Hair follicular keratinocyte (primary cell): ENCODE data around the gene EDDM3A. TPM values are rescaled to one million over a fixed set of nuclear protein-coding genes. Genes with fewer than 3 reads are reported as not detected.

ENCODE experiments used
- total RNA-seq: library from RNA; depleted of rRNA; stranded (reverse); fragments of >200 nt; gene quantifications from 2 replicates; pipeline ENCODE4 v1.2.3, GENCODE V29; 2015

Gene EDDM3A, protein sequence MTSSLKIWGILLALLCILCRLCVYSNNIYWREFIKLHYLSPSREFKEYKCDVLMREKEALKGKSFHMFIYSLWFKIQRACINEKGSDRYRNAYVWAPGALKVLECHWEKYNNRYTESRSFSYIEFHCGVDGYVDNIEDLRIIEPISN
- total RNA-seq, result not detected in 2 replicates

DNA sequence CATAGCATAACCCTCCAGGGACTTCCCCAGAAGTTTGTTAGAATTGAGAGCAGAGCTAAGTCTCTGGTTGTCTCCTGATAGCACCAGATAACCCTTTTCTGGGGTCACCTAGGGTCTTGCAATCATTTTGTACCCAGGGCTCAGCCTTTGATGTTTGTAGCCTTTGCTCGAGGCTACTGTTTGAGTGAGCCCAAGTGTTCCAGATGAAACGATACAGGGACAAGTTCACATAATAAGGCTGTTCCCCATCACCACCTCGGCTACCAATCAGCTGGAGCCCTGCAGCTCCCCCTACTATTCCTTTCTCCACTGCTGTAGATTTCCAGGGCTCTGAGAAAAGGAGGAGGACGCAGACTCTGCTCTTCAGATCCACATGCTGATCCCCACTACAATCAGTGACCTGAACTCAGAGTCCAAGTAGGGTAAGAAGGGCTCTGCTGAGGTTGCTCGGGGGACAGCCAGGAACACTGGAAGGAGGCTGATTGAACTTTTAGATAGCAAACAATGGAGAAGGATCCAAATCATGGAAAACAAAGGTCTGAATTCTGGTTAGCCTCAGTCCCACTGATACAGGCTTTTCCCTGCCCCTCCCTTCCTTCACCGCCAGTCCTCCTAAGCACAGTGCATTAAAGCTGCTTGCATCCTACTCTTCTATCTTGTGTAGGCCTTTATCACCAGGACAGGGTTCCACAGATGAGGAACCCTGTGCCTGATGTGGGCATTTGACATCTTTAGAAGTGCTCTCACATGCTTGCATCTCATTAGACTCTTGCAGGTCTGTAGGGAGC, at the start of gene EDDM3A:
EDDM3A (plus strand) TSS at position 317 of the 788 bp plus-strand sequence. CDS start 1,694 bp downstream, outside the sequence.

Other genes starting within 250 kb of the EDDM3A start
- not detected in 2 replicates for gene RNASE10, start 240.3 kb upstream of the EDDM3A start, total RNA-seq
- not detected in 2 replicates for gene RNASE9, start 184.8 kb upstream of the EDDM3A start, total RNA-seq
- not detected in 2 replicates for gene RNASE11, start 157.9 kb upstream of the EDDM3A start, total RNA-seq
- not detected in 2 replicates for gene RNASE12, start 154.5 kb upstream of the EDDM3A start, total RNA-seq
- gene OR6S1, start 104.2 kb upstream of the EDDM3A start, total RNA-seq, result not detected in 2 replicates
- gene RNASE4, start 61.3 kb upstream of the EDDM3A start, total RNA-seq, result 4.0 and 10.7 TPM in 2 replicates
- 5.5 and 10.1 TPM in 2 replicates for gene ANG, start 57.1 kb upstream of the EDDM3A start, total RNA-seq
- gene EDDM3B, start 22.5 kb downstream of the EDDM3A start, total RNA-seq, result not detected in 2 replicates
- not detected in 2 replicates for gene RNASE6, start 35.4 kb downstream of the EDDM3A start, total RNA-seq
- not detected in 2 replicates for gene RNASE1, start 57.0 kb downstream of the EDDM3A start, total RNA-seq
- gene RNASE3, start 145.5 kb downstream of the EDDM3A start, total RNA-seq, result not detected in 2 replicates
- gene RNASE2, start 209.6 kb downstream of the EDDM3A start, total RNA-seq, result not detected in 2 replicates
- 81.8 and 83.8 TPM in 2 replicates for gene METTL17, start 244.1 kb downstream of the EDDM3A start, total RNA-seq